ENCODE data around the gene BCL2L2. TPM values are rescaled to one million over a fixed set of nuclear protein-coding genes. Genes with fewer than 3 reads are reported as not detected.

The BCL2L2 gene
- total and polyA plus RNA-seq, 10 of the 15 experiments (the other 5 are each of a cell fraction or from before 2014, with no cell fraction given): 1.4 to 14.7 (median 7.1) TPM

GRCh38 chr14:23294734-23295561 lies 11.7 kb upstream of the BCL2L2 start:
- DNase-seq (ENCODE audit: low read depth, low spot score): no peak
- no peak for TF ChIP-seq HDAC6 (IDR thresholded peaks at IDR 0.05; ENCODE audit: unreplicated experiment)
- TF ChIP-seq FOXM1 (IDR thresholded peaks at IDR 0.05; ENCODE audit: low read depth, low read length): no peak
- no peak for TF ChIP-seq ETV6 (conservative IDR thresholded peaks at IDR 0.05 in 1 of 2, IDR thresholded peaks at IDR 0.05 in 1 of 2; ENCODE audit: borderline replicate concordance in 1 of 2, low read depth in 1 of 2)
- TF ChIP-seq FOXK2 (IDR thresholded peaks at IDR 0.05): no peak
- peak; percentile 27; the same call in 1 of the 2 replicates for TF ChIP-seq RB1 (IDR thresholded peaks at IDR 0.05; ENCODE audit: borderline replicate concordance)
- TF ChIP-seq TCF3 (IDR thresholded peaks at IDR 0.05; ENCODE audit: borderline replicate concordance, insufficient read depth, low read depth, low read length): no peak
- TF ChIP-seq TCF7 (IDR thresholded peaks at IDR 0.05; ENCODE audit: borderline replicate concordance): no peak
- TF ChIP-seq NR2C2 (IDR thresholded peaks at IDR 0.05; ENCODE audit: borderline replicate concordance, control insufficient read depth, insufficient read length, low read depth): no peak
- TF ChIP-seq POLR2AphosphoS2 (IDR thresholded peaks at IDR 0.05; ENCODE audit: low read depth, low read length): peak; percentile 49; the same call in 1 of the 2 replicates
- TF ChIP-seq IRF4 (IDR thresholded peaks at IDR 0.05; ENCODE audit: low read depth, low read length): no peak
- TF ChIP-seq HSF1 (IDR thresholded peaks at IDR 0.05; ENCODE audit: low read depth, low read length): no peak
- no peak for TF ChIP-seq GABPA (IDR thresholded peaks at IDR 0.05; ENCODE audit: low read depth)
- TF ChIP-seq RBBP5 (conservative IDR thresholded peaks at IDR 0.05): no peak
- TF ChIP-seq CTCF (IDR thresholded peaks at IDR 0.05 in 2 of 3, conservative IDR thresholded peaks at IDR 0.05 in 1 of 3; ENCODE audit: control insufficient read depth in 2 of 3, extremely low read depth in 1 of 3, insufficient read depth in 1 of 3, low read depth in 3 of 3, low read length in 3 of 3): peak; percentile 68 to 85 (median 84)
- no peak for TF ChIP-seq PAX8 (IDR thresholded peaks at IDR 0.05)
- TF ChIP-seq E2F4 (IDR thresholded peaks at IDR 0.05; ENCODE audit: low read depth, low read length): no peak
- TF ChIP-seq ATF3 (IDR thresholded peaks at IDR 0.05; ENCODE audit: borderline replicate concordance, extremely low read depth, low read depth, low read length): no peak

More at GRCh38 chr14:23294734-23295561, 11.7 kb upstream of the BCL2L2 start:
- intact Hi-C loops (cut with micrococcal nuclease; ENCODE audit: unreplicated experiment) (loop anchor here (1.0 kb wide), 2 partner anchors 9 to 30 kb away; partner anchors contain the start of gene HOMEZ), in situ Hi-C loops (cut with MboI) (no loop called here)
- Histone ChIP-seq H3K36me3 (ENCODE audit: control insufficient read depth in 2 of 2, insufficient read depth in 2 of 2, low read length in 1 of 2) (no peaks in the 10 kb centered on the region), H3K4me1 (ENCODE audit: control insufficient read depth, insufficient read depth, low read length) (0 out of 2 replicates have a peak, but pooled peaks cover 4% of the 10 kb centered on the region), H3K9me3 (replicated peaks; ENCODE audit: control insufficient read depth, insufficient read depth, low read length) (no peaks in the 10 kb centered on the region), H3K4me2 (ENCODE audit: control insufficient read depth, insufficient read depth) (no peak overlapping the region), H2AFZ (ENCODE audit: control insufficient read depth, low read depth, low read length) (no peak overlapping the region), H4K20me1 (ENCODE audit: control insufficient read depth, insufficient read depth) (no peaks in the 10 kb centered on the region), H3K4me3 (no peak overlapping the region), H3K27me3 (replicated peaks in 1 of 2; ENCODE audit: control insufficient read depth in 2 of 2, insufficient read depth in 2 of 2, low read length in 1 of 2) (no peaks in the 10 kb centered on the region), H3K79me2 (ENCODE audit: control insufficient read depth, insufficient read depth, low read length) (no peaks in the 10 kb centered on the region; the same call in 1 of the 2 replicates), H3K9ac (ENCODE audit: control insufficient read depth, insufficient read depth, low read length) (no peak overlapping the region), H3K27ac (ENCODE audit: control insufficient read depth, insufficient read depth) (no peak overlapping the region)
- ChIA-PET CTCF (interaction anchor here (0.6 to 6.1 kb wide), 15 partner anchors 8 to 225 kb away, joined by 3 to 36 read pairs (median 7); partner anchors contain the start of genes BCL2L2, HOMEZ, PABPN1 and PPP1R3E), RAD21 (ENCODE audit: unreplicated experiment) (interaction anchor here (0.7 to 2.0 kb wide), 2 partner anchors 27 to 48 kb away, joined by 3 to 6 read pairs; no protein-coding TSS in a partner anchor), POLR2A (interaction anchor here (1.2 to 1.6 kb wide), 2 partner anchors 9 to 26 kb away, joined by 3 to 4 read pairs; partner anchors contain the start of genes HOMEZ and PABPN1), SMC1A (ENCODE audit: uncharacterized antibody, unreplicated experiment) (interaction anchor here (1.2 to 2.9 kb wide), 3 partner anchors 21 to 28 kb away, joined by 3 to 10 read pairs (median 3); partner anchors contain the start of gene PABPN1)
- 23% methylated on average over 24 of the region's 24 CpGs for WGBS (ENCODE audit: insufficient coverage, insufficient replicate concordance, low lambda C conversion rate, missing lambda C conversion rate)
- no TSS peak for BruUV-seq (replicated peaks)
- ATAC-seq (peak; percentile 92), FAIRE-seq (peak; percentile 89)

Measured in GM12878 (cell line).